Endothelial cell of umbilical vein (primary cell): Measurements from ENCODE around the gene TMEM139. TPM values are rescaled to one million over a fixed set of nuclear protein-coding genes. Genes with fewer than 3 reads are reported as not detected.

Source experiments
- BruUV-seq: library from RNA; stranded (reverse); fragments of 400-500 nt; replicated peaks from 2 replicates; lab custom pipeline; 2021; lab: Mats Ljungman, UMichigan
- CTCF ChIA-PET: fragments of 300-600, 350-600 bp; sonication (Branson Sonifier 250); formaldehyde crosslinking; loops from one replicate; lab custom pipeline; 2021; ENCODE audit warnings: antibody characterized with exemption, inconsistent platforms; lab: Charles Lee
- POLR2A ChIA-PET: fragments of 300-600, 350-600 bp; sonication (Branson Sonifier 250); formaldehyde crosslinking; loops from one replicate; lab custom pipeline; 2021; ENCODE audit warnings: antibody characterized with exemption, inconsistent platforms; lab: Charles Lee
- DNase-seq: peaks from one replicate; pipeline ENCODE4 v3.0.0-alpha.2; 2011; ENCODE audit warnings: low read depth, low spot score
- FAIRE-seq: peaks from 2 replicates; lab custom pipeline; 2011; peaks lifted over from hg19 to GRCh38; lab: Jason Lieb, UNC
- H2AFZ ChIP-seq: 2 replicates; pipeline ENCODE4 v1.6.0; 2012; ENCODE audit warnings: low read depth, low read length, control low read depth, inconsistent platforms
- H3K27ac ChIP-seq: 2 replicates; pipeline ENCODE4 v1.5.1; 2011; ENCODE audit warnings: low read depth, mild to moderate bottlenecking, control low read depth, low read length, moderate library complexity; ENCODE audit not compliant: insufficient read depth
- H3K27me3 ChIP-seq, 2 experiments: 2 replicates each; pipeline versions ENCODE4 v1.6.0 to v1.6.1; 2011; ENCODE audit warnings: low read length in 2 of 2, mixed read lengths in 1 of 2; ENCODE audit not compliant: control insufficient read depth in 2 of 2, insufficient read depth in 2 of 2
- H3K36me3 ChIP-seq, 2 experiments: 2 replicates in 1 of 2; 3 replicates in 1 of 2; pipeline ENCODE4 v1.5.1; 2011; ENCODE audit warnings: low read length in 2 of 2, mild to moderate bottlenecking in 1 of 2, moderate library complexity in 1 of 2; ENCODE audit not compliant: control insufficient read depth in 2 of 2, insufficient read depth in 2 of 2; ENCODE audit errors: extremely low read depth in 1 of 2
- H3K4me1 ChIP-seq: 3 replicates; pipeline ENCODE4 v1.5.1; 2011; ENCODE audit warnings: mild to moderate bottlenecking, low read length; ENCODE audit not compliant: control insufficient read depth, insufficient read depth; ENCODE audit errors: extremely low read depth
- H3K4me2 ChIP-seq: 2 replicates; pipeline ENCODE4 v1.6.1; 2011; ENCODE audit warnings: low read length, control low read depth, mixed read lengths; ENCODE audit not compliant: insufficient read depth
- H3K4me3 ChIP-seq, 3 experiments: fragments of 200-600 bp in 1 of 3; sonication (generic), shearing (Covaris generic) in 1 of 3; replicated peaks in 1 of 3; 2 replicates each; pipeline ENCODE4 v1.5.1; 2011 to 2016; ENCODE audit warnings: control low read depth in 3 of 3, low read length in 3 of 3, mild to moderate bottlenecking in 2 of 3, inconsistent platforms in 1 of 3, low read depth in 1 of 3, moderate library complexity in 1 of 3; ENCODE audit not compliant: insufficient read depth in 1 of 3
- H3K79me2 ChIP-seq: 2 replicates; pipeline ENCODE4 v1.6.0; 2012; ENCODE audit warnings: low read length, inconsistent platforms; ENCODE audit not compliant: control insufficient read depth, insufficient read depth
- H3K9ac ChIP-seq: replicated peaks from 2 replicates; pipeline ENCODE3; 2011; ENCODE audit warnings: low read length, control low read depth; ENCODE audit not compliant: insufficient read depth; ENCODE audit errors: extremely low read depth
- H3K9me1 ChIP-seq: replicated peaks from 3 replicates; pipeline ENCODE4 v1.6.0; 2011; ENCODE audit warnings: mild to moderate bottlenecking, low read length; ENCODE audit not compliant: control insufficient read depth, insufficient read depth; ENCODE audit errors: extremely low read depth
- H3K9me3 ChIP-seq: replicated peaks from 2 replicates; pipeline ENCODE4 v1.5.1; 2012; ENCODE audit warnings: low read length, inconsistent platforms; ENCODE audit not compliant: control insufficient read depth, insufficient read depth
- H4K20me1 ChIP-seq: replicated peaks from 2 replicates; pipeline ENCODE3; 2011; ENCODE audit warnings: mild to moderate bottlenecking, low read length; ENCODE audit not compliant: control insufficient read depth, insufficient read depth; ENCODE audit errors: extremely low read depth
- EZH2 ChIP-seq: IDR thresholded peaks from 2 replicates; pipeline ENCODE4 v1.6.1; 2012; ENCODE audit warnings: borderline replicate concordance, low read depth, mild to moderate bottlenecking, moderate library complexity, low read length, inconsistent platforms; ENCODE audit not compliant: severe bottlenecking
- FOS ChIP-seq: IDR thresholded peaks from 2 replicates; pipeline ENCODE4 v1.6.1; 2011; ENCODE audit warnings: mild to moderate bottlenecking, low read length, moderate library complexity, borderline replicate concordance; ENCODE audit not compliant: insufficient read depth
- GATA2 ChIP-seq: IDR thresholded peaks from 2 replicates; pipeline ENCODE4 v1.7.0; 2011; ENCODE audit warnings: low read depth, mild to moderate bottlenecking, moderate library complexity, mixed read lengths, low read length; ENCODE audit not compliant: insufficient read length, insufficient read depth
- JUN ChIP-seq: IDR thresholded peaks from 2 replicates; pipeline ENCODE4 v1.6.1; 2011; ENCODE audit warnings: borderline replicate concordance, low read depth; ENCODE audit not compliant: insufficient read length, insufficient read depth
- MYC ChIP-seq: IDR thresholded peaks from one replicate; pipeline ENCODE4 v1.6.1; 2011; ENCODE audit warnings: mild to moderate bottlenecking, low read depth, low read length
- POLR2A ChIP-seq: IDR thresholded peaks from 2 replicates; pipeline ENCODE4 v1.6.1; 2012; ENCODE audit warnings: low read depth, mild to moderate bottlenecking, control low read depth, low read length
- POLR2AphosphoS5 ChIP-seq: IDR thresholded peaks from 2 replicates; pipeline ENCODE4 v1.6.1; 2012; ENCODE audit warnings: low read depth, mild to moderate bottlenecking, control low read depth, low read length, moderate library complexity; ENCODE audit not compliant: insufficient read depth
- dilution Hi-C: fragments of 300-500 bp; cut with MboI; formaldehyde crosslinking; loops from one replicate; pipeline ENCODE4 v1.15.0; 2019; ENCODE audit warnings: low sequenced_read_pairs; ENCODE audit not compliant: extremely low pct_ligation_motif_present
- intact Hi-C: fragments of 100-400 bp; cut with micrococcal nuclease; formaldehyde crosslinking; loops from one replicate; pipeline ENCODE4 v1.10.0; 2022
- polyA plus RNA-seq, 4 experiments: library from polyadenylated mRNA; depleted of rRNA in 3 of 4; stranded (reverse) in 3 of 4; unstranded in 1 of 4; fragments of >200 nt; gene quantifications; 2 replicates each; pipeline versions ENCODE4 v1.2.1 to v1.2.3, GENCODE V29; 2011 to 2012; ENCODE audit warnings: missing spikeins in 1 of 4
- total RNA-seq: library from RNA; stranded (reverse); gene quantifications from 2 replicates; pipeline ENCODE4 v1.2.3, GENCODE V29; 2021
- TF ChIP-seq, protein P1 (sequence below), 2 donors: IDR thresholded peaks; 1 replicate in 1 of 2; 2 replicates in 1 of 2; pipeline ENCODE4 v1.5.1; 2011; ENCODE audit warnings: low read length in 2 of 2, mild to moderate bottlenecking in 2 of 2, moderate library complexity in 2 of 2, control low read depth in 1 of 2, inconsistent platforms in 1 of 2, low read depth in 1 of 2; ENCODE audit not compliant: insufficient read depth in 1 of 2; ENCODE audit errors: extremely low read depth in 1 of 2
- TF ChIP-seq, protein P2 (sequence below): IDR thresholded peaks from 2 replicates; pipeline ENCODE4 v1.6.1; 2011; ENCODE audit not compliant: insufficient read depth, insufficient read length

The TMEM139 gene
- total and polyA plus RNA-seq, 2 donors (not counting 3 experiments of a cell fraction or from before 2014, with no cell fraction given): 0.37 TPM; not detected in 1

- ChIA-PET POLR2A (no interaction called here), CTCF (interaction anchor here (2.1 kb wide), 1 partner anchor 22 kb away, joined by 4 read pairs; no protein-coding TSS in a partner anchor)
- no peak overlapping the region for H3K27ac ChIP-seq
- intact Hi-C loops: no loop called here
- TF ChIP-seq, protein P1, sequence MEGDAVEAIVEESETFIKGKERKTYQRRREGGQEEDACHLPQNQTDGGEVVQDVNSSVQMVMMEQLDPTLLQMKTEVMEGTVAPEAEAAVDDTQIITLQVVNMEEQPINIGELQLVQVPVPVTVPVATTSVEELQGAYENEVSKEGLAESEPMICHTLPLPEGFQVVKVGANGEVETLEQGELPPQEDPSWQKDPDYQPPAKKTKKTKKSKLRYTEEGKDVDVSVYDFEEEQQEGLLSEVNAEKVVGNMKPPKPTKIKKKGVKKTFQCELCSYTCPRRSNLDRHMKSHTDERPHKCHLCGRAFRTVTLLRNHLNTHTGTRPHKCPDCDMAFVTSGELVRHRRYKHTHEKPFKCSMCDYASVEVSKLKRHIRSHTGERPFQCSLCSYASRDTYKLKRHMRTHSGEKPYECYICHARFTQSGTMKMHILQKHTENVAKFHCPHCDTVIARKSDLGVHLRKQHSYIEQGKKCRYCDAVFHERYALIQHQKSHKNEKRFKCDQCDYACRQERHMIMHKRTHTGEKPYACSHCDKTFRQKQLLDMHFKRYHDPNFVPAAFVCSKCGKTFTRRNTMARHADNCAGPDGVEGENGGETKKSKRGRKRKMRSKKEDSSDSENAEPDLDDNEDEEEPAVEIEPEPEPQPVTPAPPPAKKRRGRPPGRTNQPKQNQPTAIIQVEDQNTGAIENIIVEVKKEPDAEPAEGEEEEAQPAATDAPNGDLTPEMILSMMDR (IDR thresholded peaks at IDR 0.05; ENCODE audit: extremely low read depth in 1 of 2, insufficient read depth in 1 of 2, low read depth in 1 of 2, low read length in 2 of 2): no peak
- TF ChIP-seq EZH2 (no peak), JUN (no peak), FOS (no peak), POLR2AphosphoS5 (no peak), POLR2A (no peak), MYC (no peak), GATA2 (no peak)
- TF ChIP-seq, protein P2, sequence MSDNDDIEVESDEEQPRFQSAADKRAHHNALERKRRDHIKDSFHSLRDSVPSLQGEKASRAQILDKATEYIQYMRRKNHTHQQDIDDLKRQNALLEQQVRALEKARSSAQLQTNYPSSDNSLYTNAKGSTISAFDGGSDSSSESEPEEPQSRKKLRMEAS: no peak
- dilution Hi-C loops: no loop called here
- H4K20me1 ChIP-seq: no peaks in the 10 kb centered on the region
- BruUV-seq: no TSS peak
- no peaks in the 10 kb centered on the region for H3K79me2 ChIP-seq
- no peak overlapping the region for H3K9ac ChIP-seq
- FAIRE-seq (no peak), DNase-seq (no peak)
- no peaks in the 10 kb centered on the region for H3K27me3 ChIP-seq
- H3K9me3 ChIP-seq: no peaks in the 10 kb centered on the region
- no peaks in the 10 kb centered on the region for H3K9me1 ChIP-seq
- no peaks in the 10 kb centered on the region for H3K4me1 ChIP-seq
- no peak overlapping the region for H3K4me3 ChIP-seq
- no peak overlapping the region for H2AFZ ChIP-seq
- H3K4me2 ChIP-seq: no peak overlapping the region
- no peaks in the 10 kb centered on the region for H3K36me3 ChIP-seq
Observed at GRCh38 chr7:143321242-143321641, 36.5 kb downstream of the TMEM139 start.
